SW480 (cell line): ENCODE data around the gene METAP2.
"Not testable (repeated sequence)": the region's sequence is repeated elsewhere in the genome, so short reads cannot be mapped to it uniquely, and the experiment has no call there.

ENCODE experiments used
- DNase-seq: peaks from one replicate; pipeline ENCODE4 v3.0.0-alpha.2; 2016; ENCODE audit warnings: low spot score

METAP2 gene

GRCh38 chr12:95473884-95474659, at the start of gene METAP2:
Gene METAP2 (plus strand): TSS chr12:95474152. CDS start chr12:95474180, 28 bp downstream.
- DNase-seq = peak; percentile 96

- no peak for DNase-seq
Measured at GRCh38 chr12:95424271-95424994, 49.5 kb upstream of the METAP2 start.

GRCh38 chr12:95429172-95429510, 44.8 kb upstream of the METAP2 start:
- no peak for DNase-seq

- no peak for DNase-seq
Measured at GRCh38 chr12:95431120-95431519, 42.8 kb upstream of the METAP2 start.

- DNase-seq = no peak
Measured at GRCh38 chr12:95435355-95435754, 38.6 kb upstream of the METAP2 start.

GRCh38 chr12:95437565-95437964, 36.4 kb upstream of the METAP2 start:
- DNase-seq = no peak

- no peak for DNase-seq
Measured at GRCh38 chr12:95439461-95440230, 34.3 kb upstream of the METAP2 start.

- peak; percentile 38 for DNase-seq
Measured at GRCh38 chr12:95440401-95440800, 33.6 kb upstream of the METAP2 start.

GRCh38 chr12:95443459-95443858, 30.5 kb upstream of the METAP2 start:
- DNase-seq = no peak

GRCh38 chr12:95445099-95445498, 28.9 kb upstream of the METAP2 start:
- DNase-seq = not testable (repeated sequence)

GRCh38 chr12:95445884-95446505, 28.0 kb upstream of the METAP2 start:
- no peak for DNase-seq

GRCh38 chr12:95446506-95446900, 27.4 kb upstream of the METAP2 start:
- DNase-seq = no peak

- DNase-seq = not testable (repeated sequence)
Measured at GRCh38 chr12:95449656-95450055, 24.3 kb upstream of the METAP2 start.

- DNase-seq = not testable (repeated sequence)
Measured at GRCh38 chr12:95452501-95452900, 21.5 kb upstream of the METAP2 start.

GRCh38 chr12:95453881-95454280, 20.1 kb upstream of the METAP2 start:
- not testable (repeated sequence) for DNase-seq

- DNase-seq = not testable (repeated sequence)
Measured at GRCh38 chr12:95454780-95455215, 19.2 kb upstream of the METAP2 start.

GRCh38 chr12:95457605-95458004, 16.3 kb upstream of the METAP2 start:
- not testable (repeated sequence) for DNase-seq

- no peak for DNase-seq
Measured at GRCh38 chr12:95458761-95459160, 15.2 kb upstream of the METAP2 start.

GRCh38 chr12:95459310-95459709, 14.6 kb upstream of the METAP2 start:
- no peak for DNase-seq

- no peak for DNase-seq
Measured at GRCh38 chr12:95460105-95460504, 13.8 kb upstream of the METAP2 start.

- no peak for DNase-seq
Measured at GRCh38 chr12:95460896-95461295, 13.1 kb upstream of the METAP2 start.

- DNase-seq = no peak
Measured at GRCh38 chr12:95462081-95462480, 11.9 kb upstream of the METAP2 start.
